Stimulated activated CD4-positive, alpha-beta T cell treated with anti-CD3 and anti-CD28 coated beads, Interleukin-15, amount 100 ng/mL, for 1 hour (primary cell): Measurements from ENCODE around the gene PACS1.
A peak's percentile ranks its signal among the peaks of the same experiment; 100 is the strongest.

Experiments
- DNase-seq, 2 donors: peaks; one replicate each; pipeline ENCODE4 v3.0.0-alpha.2; 2020; ENCODE audit warnings: low read depth in 1 of 2, low spot score in 1 of 2

The PACS1 gene

GRCh38 chr11:66048547-66049323 lies 21.3 kb upstream of the PACS1 start, which contains the start of gene GAL3ST3:
Gene GAL3ST3, minus strand, starts transcription at chr11:66049161. Its CDS starts 3,746 bp downstream, at chr11:66045415.
- no peak for DNase-seq

- no peak for DNase-seq
Observed at GRCh38 chr11:66050581-66051231, 19.4 kb upstream of the PACS1 start.

- no peak for DNase-seq
Observed at GRCh38 chr11:66051371-66051765, 18.7 kb upstream of the PACS1 start.

GRCh38 chr11:66051766-66052663 lies 18.1 kb upstream of the PACS1 start, which contains the start of gene SF3B2:
Gene SF3B2, plus strand, starts transcription at chr11:66052364. Its CDS starts 21 bp downstream, at chr11:66052385.
- peak; percentile 89 to 91 for DNase-seq

- DNase-seq, result no peak
Observed at GRCh38 chr11:66052664-66052982, 17.4 kb upstream of the PACS1 start.

- no peak for DNase-seq
Observed at GRCh38 chr11:66055021-66055420, 15.1 kb upstream of the PACS1 start.

GRCh38 chr11:66056501-66056900 lies 13.6 kb upstream of the PACS1 start:
- DNase-seq, result no peak

- DNase-seq, result no peak
Observed at GRCh38 chr11:66059966-66060680, 9.9 kb upstream of the PACS1 start.

GRCh38 chr11:66061268-66061667 lies 8.8 kb upstream of the PACS1 start:
- DNase-seq, result no peak

- DNase-seq, result no peak
Observed at GRCh38 chr11:66062408-66062807, 7.7 kb upstream of the PACS1 start.

GRCh38 chr11:66063900-66064299 lies 6.2 kb upstream of the PACS1 start:
- DNase-seq, result no peak

- DNase-seq, result no peak
Observed at GRCh38 chr11:66064571-66064970, 5.5 kb upstream of the PACS1 start.

- no peak for DNase-seq
Observed at GRCh38 chr11:66066751-66067150, 3.3 kb upstream of the PACS1 start.

- no peak for DNase-seq
Observed at GRCh38 chr11:66067640-66068039, 2.4 kb upstream of the PACS1 start.

- peak; percentile 50 to 61 for DNase-seq
Observed at GRCh38 chr11:66068154-66068821, 1.8 kb upstream of the PACS1 start.

- no peak for DNase-seq
Observed at GRCh38 chr11:66068923-66069714, 953 bp upstream of the PACS1 start.

GRCh38 chr11:66070604-66071380 lies 720 bp downstream of the PACS1 start:
- peak in 1 of 2 donors; percentile 14 for DNase-seq

- DNase-seq, result no peak
Observed at GRCh38 chr11:66071381-66071801, 1.3 kb downstream of the PACS1 start.

- no peak for DNase-seq
Observed at GRCh38 chr11:66072081-66072480, 2.0 kb downstream of the PACS1 start.
